GM19324 (cell line): ENCODE results near the gene SMIM41.

Source experiments
- ATAC-seq: cut with Tn5 transposase; IDR thresholded peaks from one replicate; pipeline ENCODE4 v1.9.1; 2021; ENCODE audit warnings: mild to moderate bottlenecking, moderate library complexity; ENCODE audit not compliant: unreplicated experiment, low FRiP score

The SMIM41 gene

DNA sequence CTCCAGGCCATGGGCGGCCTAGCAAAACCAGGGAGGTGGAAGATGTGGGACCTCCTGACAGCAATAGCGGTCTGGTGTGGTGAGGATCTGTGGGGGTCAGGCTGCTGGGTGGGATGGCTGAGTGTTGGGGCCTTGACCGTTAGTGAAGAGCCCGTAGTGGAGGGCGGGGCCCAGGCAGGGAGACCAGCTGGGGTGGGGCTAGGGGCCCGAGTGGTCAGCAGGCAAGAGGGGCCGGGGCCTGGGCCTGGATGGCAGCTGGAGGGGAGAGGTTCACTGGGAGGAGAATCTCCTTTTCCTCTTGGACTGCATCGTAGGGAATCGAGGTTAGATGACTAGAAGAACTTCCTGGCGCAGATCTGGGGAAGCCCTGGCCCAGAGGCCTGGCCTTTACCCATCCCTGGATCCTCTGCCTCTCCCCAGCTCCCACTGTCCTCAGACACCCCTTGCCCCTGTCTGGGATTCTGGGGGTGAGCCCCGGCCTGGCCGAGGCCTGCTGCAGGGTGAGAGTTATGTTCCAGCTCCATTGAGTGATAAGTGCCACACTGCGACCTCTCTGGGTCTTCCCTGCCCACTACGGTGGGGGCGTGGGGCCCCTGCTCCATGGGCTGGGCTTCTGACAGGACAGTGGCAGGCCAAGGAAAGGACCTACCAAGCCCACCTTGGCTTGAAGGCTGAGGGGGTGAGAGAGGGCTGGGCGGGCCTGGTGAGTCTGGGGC, 65.2 kb downstream of the SMIM41 start:
- ATAC-seq: no peak

DNA sequence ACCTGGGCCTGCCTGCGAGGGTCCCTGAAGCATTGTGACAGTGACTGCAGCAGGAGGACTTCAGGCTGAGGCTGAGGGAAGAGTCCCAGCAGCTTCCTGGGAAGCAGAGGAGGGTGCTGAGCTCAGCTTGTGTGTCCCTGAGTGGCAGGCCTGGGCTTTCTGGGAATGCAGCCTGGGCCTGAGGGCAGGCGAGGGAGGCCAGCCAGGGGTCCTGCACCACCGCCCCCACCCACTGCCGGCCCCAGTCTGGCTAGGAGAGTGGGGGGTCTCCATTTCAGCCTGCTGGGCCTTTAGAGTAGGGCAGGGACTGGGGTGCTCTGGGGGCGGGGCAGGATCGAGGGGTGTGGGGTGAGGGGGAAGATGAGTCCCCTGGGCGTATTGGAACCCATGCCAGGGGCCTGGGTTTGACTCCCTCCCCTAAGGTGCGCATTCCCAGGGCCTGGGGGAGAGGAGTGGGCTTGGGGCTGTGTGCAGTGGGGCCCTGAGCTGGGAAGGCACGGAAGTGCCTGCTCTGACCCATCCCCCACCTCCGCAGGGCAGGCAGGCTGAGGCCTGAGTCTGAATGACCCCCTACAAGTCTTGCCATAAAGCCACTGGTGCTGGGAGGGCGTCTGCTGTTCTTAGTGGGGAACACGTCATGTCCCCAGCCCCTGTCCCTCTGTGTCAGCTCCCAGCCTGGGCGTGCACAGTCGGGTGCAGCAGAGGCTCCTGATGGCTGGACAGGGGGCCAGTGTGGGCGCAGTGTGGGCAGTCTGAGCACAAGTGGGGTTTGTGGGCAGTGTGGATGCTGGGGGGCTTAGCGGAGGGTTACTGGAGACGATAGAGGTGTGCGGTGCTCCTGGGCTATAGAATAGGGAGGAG, 66.0 kb downstream of the SMIM41 start:
- ATAC-seq: no peak

DNA sequence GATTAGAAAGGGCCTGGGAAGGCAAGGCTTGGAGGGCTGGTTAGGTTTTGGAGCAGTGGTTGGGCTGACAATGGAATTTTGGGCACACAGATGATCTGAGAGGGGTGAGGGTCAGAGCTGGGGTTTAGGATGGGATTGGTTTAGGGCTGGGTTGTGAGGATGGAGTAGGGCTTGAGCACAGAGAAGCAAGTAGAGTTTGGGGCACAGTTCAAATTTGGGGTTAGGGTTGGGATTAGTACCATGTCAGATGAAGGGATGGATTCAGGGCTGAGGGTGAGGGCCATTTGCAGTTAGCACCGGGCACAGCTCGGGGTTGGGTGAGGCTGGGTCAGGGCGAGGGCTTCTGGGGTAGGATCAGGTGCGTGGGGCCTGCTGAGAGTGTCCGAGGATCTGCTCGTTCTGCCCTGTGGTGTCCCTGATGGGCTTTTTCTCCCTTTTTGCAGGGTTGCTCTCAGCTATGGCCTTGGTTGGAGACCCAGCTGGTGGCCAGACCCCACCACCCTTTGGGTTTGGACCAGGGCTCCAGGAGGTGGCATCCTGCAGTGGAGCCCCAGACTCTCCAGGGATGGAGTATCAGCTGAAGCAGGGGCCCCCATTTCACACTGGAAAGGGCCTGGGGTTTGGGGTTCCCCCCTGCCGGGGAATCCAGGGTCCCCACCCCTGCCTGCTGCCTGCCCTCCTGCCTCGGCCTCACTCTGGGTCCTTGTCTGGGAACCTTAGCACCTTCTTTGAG, 66.8 kb downstream of the SMIM41 start:
- no peak for ATAC-seq

DNA sequence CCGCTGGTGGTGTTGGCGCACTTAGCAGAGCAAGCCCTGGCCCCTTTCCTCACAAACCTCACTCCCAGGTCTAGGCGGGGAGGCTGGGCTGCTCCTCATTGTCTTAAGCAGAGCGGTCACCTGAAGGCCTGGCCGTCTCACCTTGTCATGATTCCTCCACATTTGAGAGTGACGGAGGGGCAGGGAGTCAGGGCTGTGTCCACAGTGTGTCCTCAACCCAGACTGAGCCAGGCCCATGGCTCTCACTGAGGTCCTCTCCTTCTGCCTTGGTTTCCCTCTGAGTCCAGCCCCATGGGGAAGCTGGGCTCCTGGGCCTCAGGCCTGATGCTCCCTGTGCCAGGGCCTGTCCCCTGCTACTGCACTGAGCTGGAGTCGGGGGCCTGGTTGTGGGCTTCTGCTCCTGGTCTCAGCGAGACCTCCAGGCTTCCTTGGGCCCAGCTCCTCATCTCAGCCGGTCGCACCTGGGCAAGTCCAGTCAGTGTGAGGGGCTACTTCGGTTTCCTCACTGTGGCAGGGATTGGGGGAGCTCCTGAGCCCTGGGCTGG, 67.4 kb downstream of the SMIM41 start:
- no peak for ATAC-seq

DNA sequence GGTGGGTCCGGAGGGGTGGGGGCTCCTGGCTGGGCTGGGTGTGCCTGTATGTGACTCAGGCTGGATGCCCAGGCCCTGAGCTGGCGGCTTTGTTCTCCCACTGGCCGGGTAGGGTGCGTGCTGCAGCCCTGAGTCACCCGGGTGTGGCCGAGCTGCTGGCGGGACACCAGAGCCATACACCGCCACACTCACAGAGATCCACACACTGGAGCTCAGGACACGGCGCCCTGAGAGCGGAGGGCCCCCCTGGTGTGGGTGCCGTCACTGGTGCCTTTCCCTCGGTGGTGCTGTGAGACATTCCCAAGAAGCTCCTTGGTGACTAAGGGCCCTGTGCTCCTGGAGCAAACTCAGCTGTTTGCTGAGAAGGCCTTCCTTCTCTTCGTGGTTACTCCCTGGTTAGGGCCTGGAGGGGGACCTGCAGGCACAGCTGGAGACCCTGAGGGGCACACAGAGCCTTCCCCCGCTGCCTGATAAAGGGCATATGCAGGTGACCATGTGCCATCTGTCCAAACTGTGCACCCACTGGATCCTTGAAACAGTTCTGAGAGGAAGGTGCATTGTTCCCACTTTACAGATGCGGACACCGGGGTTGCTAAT, 68.0 kb downstream of the SMIM41 start:
- no peak for ATAC-seq

DNA sequence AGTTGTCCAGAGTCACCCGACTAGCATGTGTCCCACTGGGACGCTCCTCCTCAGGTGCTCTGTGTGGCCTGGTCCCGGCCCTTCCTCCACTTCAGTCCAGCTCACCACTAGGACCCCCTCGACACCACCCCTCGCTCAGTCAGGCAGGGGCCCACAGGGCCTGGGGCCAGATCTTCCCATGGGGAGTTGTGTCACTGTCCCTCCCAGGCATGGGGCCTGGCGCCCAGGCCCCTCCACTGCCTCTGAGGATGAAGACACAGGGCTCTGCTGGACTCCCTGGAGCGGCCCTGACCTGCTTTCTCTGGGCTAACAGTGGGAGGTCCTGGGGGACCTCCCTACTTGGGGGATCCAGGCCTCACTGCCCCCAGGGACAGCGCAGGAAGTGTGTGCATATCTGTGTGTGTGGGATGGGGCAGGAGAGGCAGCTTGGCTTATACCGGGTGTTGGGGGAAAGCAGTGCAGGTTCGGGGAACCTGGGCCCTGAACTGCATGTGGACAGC, 68.5 kb downstream of the SMIM41 start:
- ATAC-seq: no peak

DNA sequence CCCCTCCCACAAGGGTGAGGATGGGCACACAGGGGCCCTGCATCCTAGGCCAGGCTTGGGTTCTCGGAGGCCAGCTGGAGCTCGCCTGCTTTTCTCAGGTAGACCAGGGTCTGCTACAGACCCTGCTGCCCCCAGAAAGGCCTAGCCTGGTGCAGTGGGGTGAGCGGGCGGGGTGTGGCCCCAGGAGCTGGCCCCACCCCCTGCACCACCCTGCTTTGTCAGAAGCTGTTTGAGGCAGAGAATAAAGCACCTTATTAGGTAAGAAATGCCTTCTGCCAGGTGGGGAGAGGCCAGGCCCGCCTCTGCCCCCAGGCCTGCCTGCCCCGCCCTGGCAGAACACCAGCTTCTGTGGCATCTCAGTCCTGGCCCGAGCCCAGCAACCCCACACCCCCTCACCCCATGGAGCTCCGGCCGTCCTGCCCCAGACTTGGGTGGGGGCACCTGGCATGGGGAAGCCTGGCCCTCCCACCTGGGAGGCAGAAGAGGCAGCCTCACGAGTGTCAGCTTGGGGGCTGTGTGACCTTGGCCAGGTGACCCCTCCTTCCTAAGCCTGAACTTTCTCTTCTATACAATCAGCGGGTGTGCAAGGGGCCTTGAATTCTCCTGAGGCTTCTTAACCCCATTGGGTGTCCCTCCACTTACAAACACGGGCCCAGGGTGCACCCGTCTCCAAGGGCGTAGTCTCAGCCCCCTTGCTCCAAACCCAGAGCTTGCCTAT, 69.1 kb downstream of the SMIM41 start:
- ATAC-seq: no peak

DNA sequence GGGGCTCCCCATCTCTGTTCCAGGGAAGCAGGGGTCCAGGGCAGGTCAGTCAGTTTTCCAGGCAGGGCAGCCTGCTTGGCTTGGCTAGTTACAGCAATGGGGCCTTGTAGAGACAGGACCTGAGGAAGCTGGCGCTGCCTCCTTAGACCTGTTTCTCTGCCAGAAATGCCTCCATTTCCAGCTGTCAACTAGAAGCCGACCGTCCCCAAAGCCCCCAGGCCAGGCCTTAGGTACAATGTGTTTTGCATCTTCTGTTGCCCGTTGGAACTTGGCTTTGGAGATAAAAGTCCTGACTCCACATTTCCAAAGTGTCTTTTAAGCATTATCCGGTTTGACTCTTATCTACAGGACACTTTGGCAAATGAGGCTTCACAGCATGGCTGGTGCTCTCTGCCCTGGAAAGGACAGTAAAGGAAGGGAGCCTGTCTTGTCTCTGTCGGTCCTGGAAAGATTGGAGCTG, 69.7 kb downstream of the SMIM41 start:
- no peak for ATAC-seq

DNA sequence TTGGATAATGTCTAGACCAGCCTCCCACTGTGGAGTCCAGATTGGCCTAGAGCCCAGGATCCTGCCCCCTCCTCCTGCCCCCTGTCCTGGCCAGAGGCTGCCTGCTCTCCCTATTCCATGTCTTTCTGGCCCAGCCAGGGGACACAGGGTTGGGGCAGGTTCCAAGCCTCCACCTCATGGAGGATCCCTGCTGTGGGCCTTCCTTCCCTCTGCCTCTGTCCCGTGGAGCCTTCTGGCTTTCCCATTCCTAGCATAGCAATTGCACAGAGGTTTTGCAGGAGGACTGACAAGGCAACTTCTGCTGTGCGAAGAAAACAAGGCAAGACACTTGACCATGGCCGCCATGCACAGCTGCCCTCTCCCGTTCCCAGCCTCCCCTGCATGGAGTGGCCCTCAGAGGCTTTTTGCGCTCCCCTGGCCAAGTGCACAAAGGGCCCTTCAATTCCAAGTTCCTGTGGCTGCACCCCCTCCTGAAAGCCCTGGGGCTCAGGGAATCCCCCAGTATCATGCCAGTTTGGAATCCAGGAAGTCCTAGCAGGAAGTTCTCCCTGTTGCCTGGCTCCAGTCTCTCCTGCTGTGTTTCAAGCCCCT, 70.2 kb downstream of the SMIM41 start:
- ATAC-seq: no peak

DNA sequence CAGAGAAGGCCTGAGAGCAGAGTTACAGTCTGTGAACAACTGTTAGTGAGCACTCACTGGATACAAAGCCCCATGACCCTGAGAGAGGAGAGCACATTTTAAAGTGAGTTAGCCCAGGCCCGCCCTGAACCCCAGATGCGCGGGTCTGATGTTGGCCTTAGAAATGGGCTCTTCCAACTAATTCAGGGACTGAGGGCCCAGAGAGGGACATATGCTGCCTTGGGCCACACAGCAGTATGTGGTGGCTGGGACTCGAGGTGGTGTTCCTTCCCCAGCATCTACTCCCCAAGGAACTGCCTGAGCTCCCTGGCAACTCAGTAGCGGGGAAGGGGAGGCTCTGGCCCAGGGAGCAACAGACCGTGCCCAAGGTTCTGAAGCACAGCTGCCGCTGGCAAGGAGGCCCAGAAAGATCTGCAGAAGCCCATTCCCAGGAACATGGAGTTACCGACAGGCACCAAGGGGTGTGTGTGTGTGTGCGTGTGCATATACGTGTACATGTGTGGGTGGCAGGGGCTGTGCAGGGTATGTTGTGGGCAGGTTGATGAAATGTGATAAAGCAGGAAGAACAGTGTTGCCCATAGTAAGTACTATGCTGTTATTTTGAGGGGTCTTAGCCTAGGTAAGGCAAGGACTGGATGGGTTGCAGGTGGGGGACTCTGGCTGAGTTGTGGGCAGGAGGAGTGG, 71.8 kb downstream of the SMIM41 start:
- no peak for ATAC-seq

DNA sequence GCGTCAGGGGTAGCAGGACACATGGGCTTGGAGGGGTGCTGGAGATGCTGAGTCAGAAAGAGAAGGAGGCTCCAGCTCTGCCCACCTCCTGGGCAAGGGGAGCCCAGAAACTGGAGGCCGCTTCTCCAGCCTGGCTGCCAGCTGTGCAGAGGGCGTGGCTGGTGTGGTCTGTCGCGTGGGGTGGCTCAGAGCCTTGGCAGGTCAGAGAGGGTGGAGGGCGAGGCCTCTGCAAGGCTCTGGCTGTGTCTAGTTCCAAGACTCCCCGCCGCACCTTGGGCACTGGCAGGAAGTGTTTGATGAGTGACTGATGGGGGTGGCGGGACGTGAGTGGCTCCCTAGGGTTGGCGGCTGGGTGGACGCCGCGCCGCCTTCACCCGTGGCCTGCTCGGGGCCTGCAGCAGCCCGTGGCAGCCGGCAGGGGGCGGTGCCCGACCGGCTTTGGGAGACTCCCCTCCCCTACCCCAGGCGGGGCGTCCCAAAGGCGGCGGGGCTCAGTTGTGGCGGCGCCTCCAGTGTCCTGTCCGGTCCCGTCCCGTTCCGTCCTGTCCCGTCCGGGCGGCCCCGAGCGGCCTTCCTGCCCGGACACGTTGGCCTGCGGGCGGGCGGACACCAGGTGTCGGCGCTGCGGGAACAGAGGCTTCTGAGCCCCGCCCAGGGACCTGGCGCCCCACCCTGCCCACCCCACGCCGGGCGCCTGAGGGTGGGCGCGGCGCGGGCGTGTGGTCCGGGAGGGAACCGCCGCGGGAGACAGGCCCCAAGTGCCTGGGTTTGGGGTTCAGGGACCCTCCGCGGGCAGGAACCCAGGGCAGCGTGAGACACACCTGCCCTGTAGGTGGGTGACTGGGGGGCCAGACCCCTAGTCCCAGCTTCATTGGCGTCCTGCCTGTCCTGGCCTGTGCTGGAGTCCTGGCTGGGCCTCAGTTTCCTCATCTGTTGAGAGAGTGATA, 72.6 kb downstream of the SMIM41 start:
- no peak for ATAC-seq

DNA sequence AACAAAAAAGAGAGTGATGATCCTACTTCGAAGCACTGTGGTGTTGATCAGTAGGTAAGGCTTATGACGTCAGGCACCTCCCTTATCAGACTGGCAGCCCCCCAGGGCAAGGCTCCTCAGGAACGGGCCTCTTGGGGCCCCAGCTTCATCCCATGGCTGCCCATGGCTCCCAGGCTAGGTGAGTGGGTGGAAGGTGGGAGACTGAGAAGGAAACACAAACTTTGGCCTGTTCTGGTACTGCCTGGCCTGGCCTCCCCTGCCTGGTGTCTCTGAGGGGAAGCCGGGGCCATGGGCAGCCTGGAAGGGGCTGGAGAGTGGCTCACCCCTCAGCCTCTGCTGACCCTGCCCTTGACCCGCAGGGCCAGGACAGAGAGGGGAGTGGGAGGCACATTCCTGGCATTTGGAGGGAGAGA, 73.4 kb downstream of the SMIM41 start:
- no peak for ATAC-seq

DNA sequence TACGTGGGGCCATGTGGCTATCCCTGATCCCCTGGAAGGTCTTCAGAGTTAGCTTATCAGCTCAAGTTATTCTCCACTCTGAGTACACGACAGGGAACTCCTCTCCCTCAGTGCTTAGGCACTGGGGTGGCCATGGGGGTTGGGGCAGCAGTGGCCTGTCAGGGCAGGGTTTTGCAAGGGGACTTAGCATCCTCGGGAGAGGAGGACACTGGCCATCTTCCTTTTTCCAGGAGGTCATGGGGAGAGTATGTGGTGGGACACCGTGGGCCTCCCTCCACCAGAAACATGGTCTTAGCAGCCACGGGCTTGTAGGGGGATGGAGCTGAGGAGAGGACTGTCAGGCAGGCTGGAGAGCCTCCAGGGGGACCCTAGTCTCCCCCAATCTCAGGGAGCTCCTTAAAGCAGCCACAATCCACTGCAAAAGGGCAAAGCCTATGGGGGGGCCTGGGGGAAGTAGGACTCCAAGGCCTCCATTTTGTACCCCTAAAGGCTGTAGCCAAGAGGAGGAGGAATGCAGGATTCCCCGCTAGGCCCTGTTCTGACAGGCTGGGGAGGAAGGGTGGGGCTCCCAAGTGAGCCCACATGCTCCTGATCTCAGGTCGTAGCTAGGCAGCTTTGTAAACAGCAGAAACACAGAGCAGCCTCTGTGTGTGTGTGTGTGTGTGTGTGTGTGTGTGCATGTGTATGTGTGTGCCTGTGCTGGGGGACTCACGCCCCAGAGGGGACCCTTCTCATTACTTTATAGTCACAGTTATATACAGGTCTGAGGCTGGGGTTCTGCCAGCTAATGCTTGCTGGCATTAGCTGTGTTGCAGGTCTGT, 75.8 kb downstream of the SMIM41 start:
- ATAC-seq: no peak

DNA sequence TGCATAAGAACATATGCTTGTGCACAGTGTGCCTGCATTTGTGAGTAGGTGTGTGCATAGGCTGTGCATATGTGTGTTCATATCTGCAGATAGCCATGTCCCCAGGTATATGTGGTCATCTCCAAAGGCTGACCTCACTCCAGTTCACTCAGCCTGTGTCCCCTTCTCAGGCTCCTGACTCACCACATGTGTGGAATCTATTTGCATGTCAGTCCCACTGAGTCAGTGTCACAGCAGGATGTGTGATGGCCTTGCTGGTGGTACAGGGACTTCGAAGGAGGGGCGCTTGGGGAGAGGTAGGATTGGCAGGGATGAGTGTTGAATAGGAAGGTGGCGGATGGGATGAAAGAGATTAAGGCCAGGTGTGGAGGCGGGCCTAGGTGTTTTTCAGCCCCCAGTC, 76.8 kb downstream of the SMIM41 start:
- no peak for ATAC-seq

DNA sequence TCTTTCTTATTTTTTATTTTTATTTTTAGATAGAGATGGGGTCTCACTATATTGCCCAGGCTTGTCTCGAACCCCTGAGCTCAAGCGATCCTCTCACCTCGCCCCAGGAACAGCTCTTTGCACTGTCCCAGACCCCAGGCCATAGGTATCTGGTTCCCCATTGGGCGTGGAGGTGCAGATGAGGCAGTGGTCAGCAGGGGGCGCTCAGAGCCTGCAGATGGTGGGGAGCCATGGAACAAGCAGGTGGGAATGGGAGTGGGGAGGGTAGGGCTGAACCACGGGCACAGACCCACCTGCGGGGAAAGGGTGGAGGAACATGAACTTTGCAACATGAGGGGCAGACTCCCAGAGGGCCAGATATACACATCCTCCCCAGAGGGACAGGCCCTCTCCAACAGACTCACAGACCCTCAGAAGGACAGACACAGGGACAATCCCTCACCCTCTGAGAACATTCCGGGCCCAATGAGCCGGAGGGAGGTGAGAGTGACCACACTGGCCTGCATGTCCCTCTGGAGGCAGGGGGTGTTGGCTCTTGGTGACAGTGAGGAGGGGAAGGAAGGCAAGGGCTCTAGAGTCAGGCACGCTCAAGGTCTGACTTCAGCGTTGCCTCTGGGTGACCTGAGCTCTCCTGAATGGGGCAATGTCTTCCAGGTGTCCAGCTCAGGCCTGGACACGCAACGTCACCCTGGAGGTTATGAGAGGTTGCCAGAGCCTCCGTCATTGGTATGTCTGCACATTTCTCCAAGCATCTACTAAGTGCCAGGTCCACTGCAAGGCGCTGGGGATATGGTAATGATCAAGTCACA, 77.5 kb downstream of the SMIM41 start:
- ATAC-seq: no peak

DNA sequence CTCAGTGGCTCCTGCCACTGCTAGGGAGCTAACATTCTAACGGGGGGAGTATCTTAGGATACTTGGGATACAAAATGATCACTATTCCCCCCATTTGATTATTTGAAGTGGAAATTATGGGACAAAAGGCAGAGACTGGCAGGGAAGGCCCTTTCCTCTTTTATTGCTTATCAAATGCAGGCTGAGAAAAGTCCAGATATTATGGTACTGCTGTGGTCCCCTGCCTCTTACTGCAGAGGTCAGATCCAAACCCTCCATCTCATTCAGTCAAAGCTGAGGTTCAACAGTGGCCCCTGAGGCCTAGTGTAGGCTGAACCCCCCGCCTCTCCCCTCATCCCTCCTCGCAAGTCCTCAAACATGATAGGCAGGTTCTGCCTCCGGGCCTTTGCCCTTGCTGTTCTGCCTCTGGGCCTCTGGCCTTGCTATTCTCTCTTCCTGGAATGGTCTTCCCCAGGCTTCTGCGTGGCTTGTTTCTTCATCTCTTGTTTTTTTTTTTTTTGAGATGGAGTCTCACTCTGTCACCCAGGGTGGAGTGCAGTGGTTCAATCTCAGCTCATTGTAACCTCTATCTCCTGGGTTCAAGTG, 78.2 kb downstream of the SMIM41 start:
- no peak for ATAC-seq
